ENCODE measurements around the gene GAA. TPM values are rescaled to one million over a fixed set of nuclear protein-coding genes. Genes with fewer than 3 reads are reported as not detected.

The GAA gene
- total and polyA plus RNA-seq, 10 of the 15 experiments (the other 5 are each of a cell fraction or from before 2014, with no cell fraction given), result 0.18 to 10.5 (median 4.1) TPM

GRCh38 chr17:80060644-80061043, 40.7 kb upstream of the GAA start:
- ChIA-PET POLR2A (no interaction called here), SMC1A (ENCODE audit: uncharacterized antibody, unreplicated experiment) (no interaction called here), RAD21 (ENCODE audit: unreplicated experiment) (no interaction called here), CTCF (no interaction called here)
- no peak for FAIRE-seq
- Histone ChIP-seq H3K4me2 (ENCODE audit: control insufficient read depth, insufficient read depth) (no peak overlapping the region), H3K9ac (ENCODE audit: control insufficient read depth, insufficient read depth, low read length) (no peak overlapping the region), H3K4me1 (ENCODE audit: control insufficient read depth, insufficient read depth, low read length) (no peaks in the 10 kb centered on the region), H3K9me3 (replicated peaks; ENCODE audit: control insufficient read depth, insufficient read depth, low read length) (no peaks in the 10 kb centered on the region), H3K36me3 (ENCODE audit: control insufficient read depth in 2 of 2, insufficient read depth in 2 of 2, low read length in 1 of 2) (no peaks in the 10 kb centered on the region), H3K4me3 (no peak overlapping the region), H3K27ac (ENCODE audit: control insufficient read depth, insufficient read depth) (no peak overlapping the region), H4K20me1 (ENCODE audit: control insufficient read depth, insufficient read depth) (no peaks in the 10 kb centered on the region), H3K27me3 (replicated peaks in 1 of 2; ENCODE audit: control insufficient read depth in 2 of 2, insufficient read depth in 2 of 2, low read length in 1 of 2) (no peaks in the 10 kb centered on the region), H2AFZ (ENCODE audit: control insufficient read depth, low read depth, low read length) (no peak overlapping the region), H3K79me2 (ENCODE audit: control insufficient read depth, insufficient read depth, low read length) (no peaks in the 10 kb centered on the region)
- WGBS (ENCODE audit: insufficient coverage, insufficient replicate concordance, low lambda C conversion rate, missing lambda C conversion rate), result 23% methylated on average over 4 of the region's 4 CpGs
- ATAC-seq, result no peak
- TF ChIP-seq, protein P1, sequence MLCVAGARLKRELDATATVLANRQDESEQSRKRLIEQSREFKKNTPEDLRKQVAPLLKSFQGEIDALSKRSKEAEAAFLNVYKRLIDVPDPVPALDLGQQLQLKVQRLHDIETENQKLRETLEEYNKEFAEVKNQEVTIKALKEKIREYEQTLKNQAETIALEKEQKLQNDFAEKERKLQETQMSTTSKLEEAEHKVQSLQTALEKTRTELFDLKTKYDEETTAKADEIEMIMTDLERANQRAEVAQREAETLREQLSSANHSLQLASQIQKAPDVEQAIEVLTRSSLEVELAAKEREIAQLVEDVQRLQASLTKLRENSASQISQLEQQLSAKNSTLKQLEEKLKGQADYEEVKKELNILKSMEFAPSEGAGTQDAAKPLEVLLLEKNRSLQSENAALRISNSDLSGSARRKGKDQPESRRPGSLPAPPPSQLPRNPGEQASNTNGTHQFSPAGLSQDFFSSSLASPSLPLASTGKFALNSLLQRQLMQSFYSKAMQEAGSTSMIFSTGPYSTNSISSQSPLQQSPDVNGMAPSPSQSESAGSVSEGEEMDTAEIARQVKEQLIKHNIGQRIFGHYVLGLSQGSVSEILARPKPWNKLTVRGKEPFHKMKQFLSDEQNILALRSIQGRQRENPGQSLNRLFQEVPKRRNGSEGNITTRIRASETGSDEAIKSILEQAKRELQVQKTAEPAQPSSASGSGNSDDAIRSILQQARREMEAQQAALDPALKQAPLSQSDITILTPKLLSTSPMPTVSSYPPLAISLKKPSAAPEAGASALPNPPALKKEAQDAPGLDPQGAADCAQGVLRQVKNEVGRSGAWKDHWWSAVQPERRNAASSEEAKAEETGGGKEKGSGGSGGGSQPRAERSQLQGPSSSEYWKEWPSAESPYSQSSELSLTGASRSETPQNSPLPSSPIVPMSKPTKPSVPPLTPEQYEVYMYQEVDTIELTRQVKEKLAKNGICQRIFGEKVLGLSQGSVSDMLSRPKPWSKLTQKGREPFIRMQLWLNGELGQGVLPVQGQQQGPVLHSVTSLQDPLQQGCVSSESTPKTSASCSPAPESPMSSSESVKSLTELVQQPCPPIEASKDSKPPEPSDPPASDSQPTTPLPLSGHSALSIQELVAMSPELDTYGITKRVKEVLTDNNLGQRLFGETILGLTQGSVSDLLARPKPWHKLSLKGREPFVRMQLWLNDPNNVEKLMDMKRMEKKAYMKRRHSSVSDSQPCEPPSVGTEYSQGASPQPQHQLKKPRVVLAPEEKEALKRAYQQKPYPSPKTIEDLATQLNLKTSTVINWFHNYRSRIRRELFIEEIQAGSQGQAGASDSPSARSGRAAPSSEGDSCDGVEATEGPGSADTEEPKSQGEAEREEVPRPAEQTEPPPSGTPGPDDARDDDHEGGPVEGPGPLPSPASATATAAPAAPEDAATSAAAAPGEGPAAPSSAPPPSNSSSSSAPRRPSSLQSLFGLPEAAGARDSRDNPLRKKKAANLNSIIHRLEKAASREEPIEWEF (IDR thresholded peaks at IDR 0.05; ENCODE audit: insufficient replicate concordance, low read depth, low read length), result no peak
- TF ChIP-seq PRDM15 (CRISPR knock-in tag; IDR thresholded peaks at IDR 0.05) (no peak), ATF7 (IDR thresholded peaks at IDR 0.05; ENCODE audit: low read depth) (no peak), MXI1 (IDR thresholded peaks at IDR 0.05; ENCODE audit: low read depth, low read length) (no peak), USF2 (IDR thresholded peaks at IDR 0.05; ENCODE audit: borderline replicate concordance, low read depth, low read length) (no peak), KLF5 (IDR thresholded peaks at IDR 0.05; ENCODE audit: partially characterized antibody) (no peak), MTA3 (IDR thresholded peaks at IDR 0.05; ENCODE audit: borderline replicate concordance, low read length) (no peak), CBX3 (IDR thresholded peaks at IDR 0.05; ENCODE audit: borderline replicate concordance, low read depth) (no peak), JUND (IDR thresholded peaks at IDR 0.05; ENCODE audit: low read depth, low read length) (no peak)
- intact Hi-C loops (cut with micrococcal nuclease; ENCODE audit: unreplicated experiment), result no loop called here
- BruUV-seq (replicated peaks), result no TSS peak
- in situ Hi-C loops (cut with MboI), result no loop called here
- no peak for DNase-seq (ENCODE audit: low read depth, low spot score)

Measured in GM12878 (cell line).